Activated T-helper 17 cell treated with anti-CD3 and anti-CD28 coated beads, Interleukin-2, amount 50 U/mL, for 72 hours (primary cell): ENCODE data around the gene ENTREP1. TPM values are rescaled to one million over a fixed set of nuclear protein-coding genes. Genes with fewer than 3 reads are reported as not detected.

Experiments used
- ATAC-seq: fragments of 150-1000 bp; cut with Tn5 transposase; replicated peaks from 2 replicates; pipeline ENCODE4 v1.10.0; 2021; ENCODE audit warnings: mild to moderate bottlenecking, moderate library complexity
- H3K27ac Mint-ChIP-seq: one replicate; pipeline ENCODE4 v1.8.0; 2022; ENCODE audit warnings: mixed read lengths
- H3K27me3 Mint-ChIP-seq: one replicate; pipeline ENCODE4 v1.8.0; 2022; ENCODE audit warnings: mixed read lengths
- H3K36me3 Mint-ChIP-seq: one replicate; pipeline ENCODE4 v1.8.0; 2022; ENCODE audit warnings: low read depth, mild to moderate bottlenecking, mixed read lengths
- H3K4me1 Mint-ChIP-seq: one replicate; pipeline ENCODE4 v1.8.0; 2022; ENCODE audit warnings: mixed read lengths
- H3K4me3 Mint-ChIP-seq: one replicate; pipeline ENCODE4 v1.8.0; 2022; ENCODE audit warnings: mild to moderate bottlenecking, mixed read lengths
- H3K9me3 Mint-ChIP-seq: one replicate; pipeline ENCODE4 v1.8.0; 2022; ENCODE audit warnings: mixed read lengths
- total RNA-seq, 2 donors: library from RNA; stranded (reverse); gene quantifications; one replicate each; pipeline ENCODE4 v1.2.3, GENCODE V29; 2022

Gene ENTREP1
- total RNA-seq, 2 donors from 2014 or later = not detected

- ATAC-seq = no peak
- Mint-ChIP-seq H3K4me3 (no peak overlapping the region), H3K4me1 (no peaks in the 10 kb centered on the region), H3K27ac (no peak overlapping the region), H3K36me3 (no peaks in the 10 kb centered on the region), H3K9me3 (no peaks in the 10 kb centered on the region), H3K27me3 (peaks cover 30% of the 10 kb centered on the region)
Observed at GRCh38 chr9:69371001-69371400, 46.0 kb downstream of the ENTREP1 start.

GRCh38 chr9:69376651-69377050 is 51.6 kb downstream of the ENTREP1 start:
- Mint-ChIP-seq H3K4me1 (no peaks in the 10 kb centered on the region), H3K36me3 (no peaks in the 10 kb centered on the region), H3K9me3 (no peaks in the 10 kb centered on the region), H3K4me3 (no peak overlapping the region), H3K27me3 (peaks cover 23% of the 10 kb centered on the region), H3K27ac (no peak overlapping the region)
- ATAC-seq = no peak

DNA sequence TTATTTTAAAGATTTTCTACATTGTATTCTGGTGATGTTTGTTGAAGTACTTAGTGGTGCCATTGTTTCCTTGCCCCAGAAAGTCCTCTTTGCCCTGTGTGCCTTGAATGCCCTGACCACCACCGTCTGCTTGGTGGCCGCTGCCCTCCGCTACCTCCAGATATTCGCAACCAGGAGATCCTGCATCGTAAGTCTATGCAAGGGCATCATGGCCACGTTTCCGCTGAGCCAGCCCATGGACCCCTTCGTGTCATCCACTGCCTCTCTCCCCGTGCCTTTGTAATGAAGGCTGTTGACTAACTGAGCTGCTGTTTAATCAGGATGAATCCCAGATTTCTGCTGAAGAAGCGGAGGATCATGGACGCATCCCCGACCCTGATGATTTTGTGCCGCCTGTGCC is 52.3 kb downstream of the ENTREP1 start:
- Mint-ChIP-seq H3K4me3 (no peak overlapping the region), H3K27me3 (peaks cover 22% of the 10 kb centered on the region), H3K4me1 (no peaks in the 10 kb centered on the region), H3K36me3 (no peaks in the 10 kb centered on the region), H3K27ac (no peak overlapping the region), H3K9me3 (no peaks in the 10 kb centered on the region)
- no peak for ATAC-seq

GRCh38 chr9:69377981-69378380 is 53.0 kb downstream of the ENTREP1 start:
- no peaks in the 10 kb centered on the region for H3K4me1 Mint-ChIP-seq

DNA sequence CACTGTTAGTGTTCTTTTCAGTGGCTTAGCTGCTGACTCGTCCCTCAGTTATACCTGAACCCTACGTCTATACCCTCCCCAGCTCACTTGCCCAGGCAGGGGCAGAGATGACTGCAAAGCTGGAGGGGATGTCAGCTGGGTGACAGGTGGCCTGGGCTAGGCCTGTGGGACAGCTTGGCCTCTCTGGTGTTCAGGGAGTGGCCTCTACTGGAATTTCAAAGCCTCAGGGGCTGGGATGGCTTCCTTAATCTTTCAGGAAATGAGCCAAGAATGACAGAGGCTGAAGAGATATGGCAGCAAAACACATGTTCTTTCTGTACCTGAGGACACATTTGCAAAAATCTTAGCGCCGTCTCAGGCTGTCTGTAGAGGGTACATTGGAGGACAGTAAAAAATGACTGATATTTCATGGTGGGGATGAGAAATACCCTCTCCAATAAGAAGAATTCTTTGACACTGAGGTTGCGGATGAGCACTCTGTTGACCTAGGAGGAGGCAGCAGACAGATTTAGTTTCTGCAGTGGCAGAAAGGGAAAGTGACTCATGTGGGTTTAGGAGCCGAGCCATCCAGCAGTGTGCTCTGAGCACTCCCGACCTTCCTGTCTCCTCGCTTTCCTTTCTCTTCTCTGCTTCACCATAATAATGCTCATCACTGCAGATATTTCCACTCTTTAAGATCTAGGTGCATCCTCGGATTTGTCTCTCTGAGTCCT is 54.4 kb downstream of the ENTREP1 start:
- Mint-ChIP-seq H3K27ac (no peak overlapping the region), H3K27me3 (peaks cover 31% of the 10 kb centered on the region), H3K4me1 (no peaks in the 10 kb centered on the region), H3K4me3 (no peak overlapping the region), H3K36me3 (no peaks in the 10 kb centered on the region), H3K9me3 (no peaks in the 10 kb centered on the region)
- ATAC-seq = no peak

More at GRCh38 chr9:69377981-69378380, 53.0 kb downstream of the ENTREP1 start:
- Mint-ChIP-seq H3K9me3 (no peaks in the 10 kb centered on the region), H3K27me3 (peaks cover 21% of the 10 kb centered on the region), H3K27ac (no peak overlapping the region), H3K4me3 (no peak overlapping the region), H3K36me3 (no peaks in the 10 kb centered on the region)
- ATAC-seq = no peak

DNA sequence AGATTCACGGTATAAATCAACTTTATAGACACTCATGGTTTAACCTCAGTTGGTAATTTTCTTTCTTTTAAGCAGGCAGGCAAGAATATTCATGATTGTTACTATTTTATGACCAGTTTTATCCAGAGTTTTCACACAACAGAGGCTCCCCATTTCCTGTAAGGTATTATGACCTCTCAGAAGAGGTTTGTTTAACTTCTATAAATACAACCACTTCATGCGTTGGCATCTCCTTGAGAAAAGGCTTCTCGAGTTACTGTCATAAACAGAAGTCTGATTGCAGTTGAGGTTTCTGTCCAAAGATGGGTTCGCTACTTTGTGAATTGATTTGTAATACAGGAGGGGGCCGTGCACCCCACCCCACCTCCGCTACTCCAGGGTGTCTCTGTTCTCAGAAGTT is 55.3 kb downstream of the ENTREP1 start:
- Mint-ChIP-seq H3K36me3 (no peaks in the 10 kb centered on the region), H3K4me3 (no peak overlapping the region), H3K27me3 (peaks cover 29% of the 10 kb centered on the region), H3K4me1 (no peaks in the 10 kb centered on the region), H3K27ac (no peak overlapping the region), H3K9me3 (no peaks in the 10 kb centered on the region)
- no peak for ATAC-seq

DNA sequence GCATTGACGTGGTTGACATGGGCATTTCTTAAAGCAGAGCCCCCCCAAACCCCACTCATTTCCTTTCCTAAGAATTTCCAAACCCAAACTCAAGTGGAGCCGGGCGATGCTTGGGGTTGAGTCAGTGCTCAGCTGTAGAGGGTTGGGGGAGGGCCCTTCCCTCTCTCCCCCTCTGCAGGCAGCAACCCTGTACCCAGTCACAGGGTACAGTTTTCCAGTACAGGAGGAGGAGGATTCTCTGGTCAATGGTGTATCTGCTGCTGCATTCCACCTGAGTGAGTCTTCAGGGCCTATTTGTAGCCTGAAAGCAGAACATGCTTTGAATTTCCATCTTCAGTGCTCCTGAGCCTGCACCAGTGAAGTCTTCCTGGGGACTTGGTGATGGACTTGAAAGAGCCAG is 55.8 kb downstream of the ENTREP1 start:
- no peak for ATAC-seq
- Mint-ChIP-seq H3K27me3 (peaks cover 32% of the 10 kb centered on the region), H3K9me3 (no peaks in the 10 kb centered on the region), H3K36me3 (no peaks in the 10 kb centered on the region), H3K27ac (no peak overlapping the region), H3K4me3 (no peak overlapping the region), H3K4me1 (no peaks in the 10 kb centered on the region)

DNA sequence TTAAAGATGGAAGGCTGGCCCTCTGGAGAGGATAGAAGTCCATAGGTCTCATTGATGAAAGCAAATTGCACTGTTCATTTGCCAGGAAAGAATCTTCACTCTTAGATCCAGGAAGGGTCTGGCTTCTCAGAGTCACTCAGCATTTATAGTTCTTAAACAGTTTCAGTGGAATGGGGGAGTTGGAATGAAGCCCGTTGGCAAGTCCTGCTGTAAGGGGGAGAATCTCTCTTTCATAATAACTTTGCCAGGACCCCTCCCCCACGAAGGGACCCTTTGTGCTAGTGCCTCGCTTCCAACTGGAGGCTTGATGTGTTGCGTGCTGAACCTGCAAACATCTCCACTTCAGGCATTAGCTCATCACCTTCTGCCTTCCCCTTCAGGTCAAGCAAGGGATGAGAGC is 57.1 kb downstream of the ENTREP1 start:
- Mint-ChIP-seq H3K36me3 (no peaks in the 10 kb centered on the region), H3K27me3 (peaks cover 25% of the 10 kb centered on the region), H3K27ac (no peak overlapping the region), H3K4me1 (no peaks in the 10 kb centered on the region), H3K9me3 (no peaks in the 10 kb centered on the region), H3K4me3 (no peak overlapping the region)
- no peak for ATAC-seq

DNA sequence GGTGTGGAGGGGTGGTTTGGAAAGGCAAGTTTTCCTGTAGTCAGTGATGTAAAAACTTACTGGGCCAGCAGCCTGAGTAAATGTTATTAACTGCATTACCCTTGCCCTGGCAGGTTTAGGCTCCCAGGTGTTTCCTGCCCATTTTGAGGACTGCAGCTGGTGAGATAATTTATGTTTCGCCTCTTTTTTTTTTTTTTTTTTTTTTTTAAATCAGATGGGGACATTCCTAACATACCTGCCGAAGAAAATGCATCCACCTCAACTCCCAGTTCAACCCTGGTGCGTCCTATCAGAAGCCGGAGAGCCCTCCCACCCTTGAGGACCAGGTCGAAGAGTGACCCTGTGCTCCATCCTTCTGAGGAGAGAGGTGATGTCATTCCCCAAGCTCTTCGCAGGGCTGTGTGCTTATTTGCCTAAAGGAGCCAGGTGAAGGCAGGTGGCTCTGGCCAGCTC is 60.6 kb downstream of the ENTREP1 start:
- Mint-ChIP-seq H3K4me1 (no peaks in the 10 kb centered on the region), H3K9me3 (no peaks in the 10 kb centered on the region), H3K27ac (no peak overlapping the region), H3K27me3 (peaks cover 34% of the 10 kb centered on the region), H3K4me3 (no peak overlapping the region), H3K36me3 (no peaks in the 10 kb centered on the region)
- no peak for ATAC-seq

DNA sequence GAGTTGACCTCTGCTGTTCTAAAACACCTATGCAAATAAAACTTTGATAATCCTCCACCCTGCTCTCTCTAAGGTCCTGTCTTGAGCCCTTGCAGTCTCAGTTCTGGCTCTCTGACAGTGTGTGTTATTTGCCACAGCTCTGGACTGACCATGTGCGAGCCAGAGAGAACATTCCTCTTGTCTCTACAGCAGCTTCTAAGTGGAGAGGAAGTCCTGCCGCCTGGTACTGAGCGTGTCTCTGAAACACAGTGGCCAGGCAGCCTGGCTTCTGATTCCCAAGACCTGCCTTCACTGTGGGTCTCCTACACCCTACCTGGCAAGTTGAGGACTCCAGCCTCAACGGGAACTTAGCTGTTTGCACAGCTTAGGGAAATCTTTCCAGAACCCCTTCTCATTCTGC is 61.6 kb downstream of the ENTREP1 start:
- H3K9me3 Mint-ChIP-seq = no peaks in the 10 kb centered on the region
- H3K4me3 Mint-ChIP-seq = no peak overlapping the region
- peaks cover 38% of the 10 kb centered on the region for H3K27me3 Mint-ChIP-seq
- H3K27ac Mint-ChIP-seq = no peak overlapping the region
- H3K4me1 Mint-ChIP-seq = no peaks in the 10 kb centered on the region
- H3K36me3 Mint-ChIP-seq = no peaks in the 10 kb centered on the region
- ATAC-seq = no peak

- Mint-ChIP-seq H3K4me3 (no peak overlapping the region), H3K4me1 (no peaks in the 10 kb centered on the region), H3K36me3 (no peaks in the 10 kb centered on the region), H3K27me3 (peaks cover 42% of the 10 kb centered on the region), H3K9me3 (no peaks in the 10 kb centered on the region), H3K27ac (no peak overlapping the region)
- no peak for ATAC-seq
Observed at GRCh38 chr9:69388596-69388995, 63.6 kb downstream of the ENTREP1 start.

DNA sequence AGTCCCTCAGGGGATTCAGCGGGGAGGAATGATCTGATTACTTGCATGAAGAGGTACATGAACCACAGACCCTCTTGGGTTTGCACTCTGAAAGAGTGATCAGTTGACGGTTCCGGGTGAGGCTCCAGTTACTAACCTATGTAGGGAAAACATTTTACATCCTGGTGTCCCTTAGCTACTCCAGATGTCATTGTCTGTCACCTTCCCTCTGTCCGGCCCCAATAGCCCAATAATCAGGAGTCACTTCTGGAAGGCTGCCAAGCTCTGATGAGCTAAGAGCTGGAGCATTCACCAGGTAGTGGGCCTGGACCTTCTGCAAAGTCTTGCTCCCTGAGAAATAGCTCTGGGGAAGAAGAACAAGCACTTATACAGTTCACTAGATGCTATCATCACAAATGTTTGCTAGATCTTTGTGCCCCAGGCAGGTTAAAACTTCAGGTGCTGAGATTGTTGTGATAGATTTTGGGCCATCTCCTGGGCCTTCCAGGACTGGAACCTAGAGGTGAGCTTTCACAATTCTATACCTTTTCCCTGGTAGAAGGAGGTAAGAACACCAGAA is 64.5 kb downstream of the ENTREP1 start:
- ATAC-seq = no peak
- H3K4me3 Mint-ChIP-seq = no peak overlapping the region
- H3K27ac Mint-ChIP-seq = no peak overlapping the region
- H3K4me1 Mint-ChIP-seq = no peaks in the 10 kb centered on the region
- H3K36me3 Mint-ChIP-seq = no peaks in the 10 kb centered on the region
- H3K27me3 Mint-ChIP-seq = peaks cover 38% of the 10 kb centered on the region
- no peaks in the 10 kb centered on the region for H3K9me3 Mint-ChIP-seq

DNA sequence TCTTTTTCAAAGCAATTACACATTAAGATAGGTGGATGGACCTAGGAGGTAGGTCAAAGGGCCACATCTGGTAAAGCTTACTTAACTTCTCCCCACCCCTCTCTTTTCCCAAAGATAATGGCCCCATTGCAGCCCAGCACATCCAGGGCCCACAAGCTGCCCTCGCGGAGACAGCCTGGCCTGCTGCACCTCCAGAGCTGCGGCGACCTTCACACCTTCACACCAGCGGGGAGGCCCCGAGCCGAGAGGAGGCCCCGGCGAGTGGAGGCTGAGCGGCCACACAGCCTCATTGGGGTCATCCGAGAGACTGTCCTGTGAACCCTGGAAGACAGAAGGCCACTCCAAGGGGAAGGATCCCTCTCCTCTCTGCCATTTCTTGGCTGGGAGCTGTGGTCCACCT is 66.5 kb downstream of the ENTREP1 start:
- Mint-ChIP-seq H3K27ac (no peak overlapping the region), H3K27me3 (peaks cover 34% of the 10 kb centered on the region), H3K4me1 (no peaks in the 10 kb centered on the region), H3K4me3 (no peak overlapping the region), H3K9me3 (no peaks in the 10 kb centered on the region), H3K36me3 (no peaks in the 10 kb centered on the region)
- no peak for ATAC-seq

GRCh38 chr9:69391946-69392345 is 66.9 kb downstream of the ENTREP1 start:
- H3K36me3 Mint-ChIP-seq = no peaks in the 10 kb centered on the region
- H3K4me1 Mint-ChIP-seq = no peaks in the 10 kb centered on the region
- ATAC-seq = no peak
- no peak overlapping the region for H3K4me3 Mint-ChIP-seq
- H3K27me3 Mint-ChIP-seq = peaks cover 34% of the 10 kb centered on the region
- no peak overlapping the region for H3K27ac Mint-ChIP-seq
- no peaks in the 10 kb centered on the region for H3K9me3 Mint-ChIP-seq

GRCh38 chr9:69392826-69393225 is 67.8 kb downstream of the ENTREP1 start:
- no peaks in the 10 kb centered on the region for H3K9me3 Mint-ChIP-seq
- H3K27me3 Mint-ChIP-seq = peaks cover 26% of the 10 kb centered on the region
- H3K27ac Mint-ChIP-seq = no peak overlapping the region
- no peak overlapping the region for H3K4me3 Mint-ChIP-seq
- ATAC-seq = no peak
- no peaks in the 10 kb centered on the region for H3K4me1 Mint-ChIP-seq
- H3K36me3 Mint-ChIP-seq = no peaks in the 10 kb centered on the region
